ENCODE results near the gene SMG5. TPM values are rescaled to one million over a fixed set of nuclear protein-coding genes. Genes with fewer than 3 reads are reported as not detected.
"Not testable (repeated sequence)": the region's sequence is repeated elsewhere in the genome, so short reads cannot be mapped to it uniquely, and the experiment has no call there.

The SMG5 gene, protein sequence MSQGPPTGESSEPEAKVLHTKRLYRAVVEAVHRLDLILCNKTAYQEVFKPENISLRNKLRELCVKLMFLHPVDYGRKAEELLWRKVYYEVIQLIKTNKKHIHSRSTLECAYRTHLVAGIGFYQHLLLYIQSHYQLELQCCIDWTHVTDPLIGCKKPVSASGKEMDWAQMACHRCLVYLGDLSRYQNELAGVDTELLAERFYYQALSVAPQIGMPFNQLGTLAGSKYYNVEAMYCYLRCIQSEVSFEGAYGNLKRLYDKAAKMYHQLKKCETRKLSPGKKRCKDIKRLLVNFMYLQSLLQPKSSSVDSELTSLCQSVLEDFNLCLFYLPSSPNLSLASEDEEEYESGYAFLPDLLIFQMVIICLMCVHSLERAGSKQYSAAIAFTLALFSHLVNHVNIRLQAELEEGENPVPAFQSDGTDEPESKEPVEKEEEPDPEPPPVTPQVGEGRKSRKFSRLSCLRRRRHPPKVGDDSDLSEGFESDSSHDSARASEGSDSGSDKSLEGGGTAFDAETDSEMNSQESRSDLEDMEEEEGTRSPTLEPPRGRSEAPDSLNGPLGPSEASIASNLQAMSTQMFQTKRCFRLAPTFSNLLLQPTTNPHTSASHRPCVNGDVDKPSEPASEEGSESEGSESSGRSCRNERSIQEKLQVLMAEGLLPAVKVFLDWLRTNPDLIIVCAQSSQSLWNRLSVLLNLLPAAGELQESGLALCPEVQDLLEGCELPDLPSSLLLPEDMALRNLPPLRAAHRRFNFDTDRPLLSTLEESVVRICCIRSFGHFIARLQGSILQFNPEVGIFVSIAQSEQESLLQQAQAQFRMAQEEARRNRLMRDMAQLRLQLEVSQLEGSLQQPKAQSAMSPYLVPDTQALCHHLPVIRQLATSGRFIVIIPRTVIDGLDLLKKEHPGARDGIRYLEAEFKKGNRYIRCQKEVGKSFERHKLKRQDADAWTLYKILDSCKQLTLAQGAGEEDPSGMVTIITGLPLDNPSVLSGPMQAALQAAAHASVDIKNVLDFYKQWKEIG
- 10 to 100 TPM; 33.6 to 60.9 (median 48.3) TPM for total RNA-seq

DNA sequence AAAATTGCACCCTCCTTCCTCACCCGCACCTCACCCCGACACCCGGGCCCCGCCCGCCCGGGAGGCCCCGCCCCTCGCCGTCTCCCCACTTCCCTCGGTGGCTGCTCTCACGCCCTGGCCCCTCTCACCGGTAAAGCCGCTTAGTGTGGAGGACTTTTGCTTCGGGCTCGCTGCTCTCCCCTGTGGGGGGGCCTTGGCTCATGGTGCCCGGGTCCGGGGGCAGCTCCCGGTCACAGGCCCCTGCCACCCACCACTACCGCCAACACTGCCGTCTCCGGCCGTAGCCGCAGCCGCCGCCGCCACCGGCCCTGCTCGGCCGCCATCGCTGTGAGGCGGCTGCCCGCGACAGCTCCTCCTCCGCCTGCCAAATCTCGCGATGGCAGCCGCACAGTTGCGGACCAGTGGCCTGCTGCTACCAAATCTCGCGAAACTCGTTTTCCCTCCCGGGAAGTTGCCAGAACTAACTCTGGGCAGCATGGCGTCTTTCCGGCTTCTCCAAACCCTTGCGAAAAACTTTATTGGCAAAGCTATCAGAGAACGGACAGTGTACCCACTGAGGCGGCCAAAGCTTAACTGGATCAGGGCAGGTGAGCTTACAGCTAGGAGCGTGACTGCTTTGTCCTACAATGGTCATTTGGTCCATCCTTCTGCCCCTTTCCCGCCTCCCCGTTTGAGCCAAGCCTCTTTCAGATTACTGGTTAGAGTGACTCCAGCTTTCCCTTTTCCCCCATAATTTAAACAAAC is at the start of gene SMG5:
TSS of gene SMG5 (minus strand) at position 347 of the 744 bp plus-strand sequence. CDS start at position 202, 145 bp downstream.
- WGBS, 2 donors: 0% methylated on average over 19 to 28 of the region's 50 CpGs
- peaks cover 23 to 62% (median 24%) of the 10 kb centered on the region in 3 donors for H3K4me1 ChIP-seq
- H3K4me3 ChIP-seq: peak within 1 kb of the TSS; percentile 73 to 96 (median 82)
- no peaks in the 10 kb centered on the region for H3K27me3 ChIP-seq
- peak within 1 kb of the TSS; percentile 94 to 97 (median 96) for H3K27ac ChIP-seq
- peak in 2 of 4 donors; percentile 92 to 93 for TF ChIP-seq POLR2A (IDR thresholded peaks at IDR 0.05)
- TF ChIP-seq, protein P1, sequence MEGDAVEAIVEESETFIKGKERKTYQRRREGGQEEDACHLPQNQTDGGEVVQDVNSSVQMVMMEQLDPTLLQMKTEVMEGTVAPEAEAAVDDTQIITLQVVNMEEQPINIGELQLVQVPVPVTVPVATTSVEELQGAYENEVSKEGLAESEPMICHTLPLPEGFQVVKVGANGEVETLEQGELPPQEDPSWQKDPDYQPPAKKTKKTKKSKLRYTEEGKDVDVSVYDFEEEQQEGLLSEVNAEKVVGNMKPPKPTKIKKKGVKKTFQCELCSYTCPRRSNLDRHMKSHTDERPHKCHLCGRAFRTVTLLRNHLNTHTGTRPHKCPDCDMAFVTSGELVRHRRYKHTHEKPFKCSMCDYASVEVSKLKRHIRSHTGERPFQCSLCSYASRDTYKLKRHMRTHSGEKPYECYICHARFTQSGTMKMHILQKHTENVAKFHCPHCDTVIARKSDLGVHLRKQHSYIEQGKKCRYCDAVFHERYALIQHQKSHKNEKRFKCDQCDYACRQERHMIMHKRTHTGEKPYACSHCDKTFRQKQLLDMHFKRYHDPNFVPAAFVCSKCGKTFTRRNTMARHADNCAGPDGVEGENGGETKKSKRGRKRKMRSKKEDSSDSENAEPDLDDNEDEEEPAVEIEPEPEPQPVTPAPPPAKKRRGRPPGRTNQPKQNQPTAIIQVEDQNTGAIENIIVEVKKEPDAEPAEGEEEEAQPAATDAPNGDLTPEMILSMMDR (IDR thresholded peaks at IDR 0.05): peak in 1 of 6 experiments; percentile 22
- peaks cover 5 to 55% (median 13%) of the 10 kb centered on the region in 3 donors for H3K36me3 ChIP-seq
- no peaks in the 10 kb centered on the region for H3K9me3 ChIP-seq
- peak; percentile 68 for DNase-seq
- intact Hi-C loops (cut with DNase I): no loop called here

DNA sequence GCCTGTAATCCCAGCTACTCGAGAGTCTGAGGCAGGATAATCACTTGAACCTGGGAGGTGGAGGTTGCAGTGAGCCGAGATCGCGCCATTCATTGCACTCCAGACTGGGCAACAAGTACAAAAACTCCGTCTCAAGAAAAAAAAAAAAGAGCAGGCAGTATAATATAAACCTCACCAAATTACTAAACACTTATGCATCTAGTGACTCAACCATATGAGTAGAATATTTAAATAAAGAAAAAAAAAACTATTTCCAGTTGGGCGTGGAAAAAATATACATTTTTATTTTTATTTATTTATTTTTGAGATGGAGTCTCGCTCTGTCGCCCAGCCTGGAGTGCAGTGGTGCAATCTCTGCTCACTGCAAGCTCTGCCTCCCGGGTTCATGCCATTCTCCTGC is 40.6 kb upstream of the SMG5 start:
- DNase-seq; H3K9me3 ChIP-seq; H3K4me3 ChIP-seq; intact Hi-C loops (cut with DNase I); H3K27me3 ChIP-seq; H3K27ac ChIP-seq; H3K4me1 ChIP-seq: not testable (repeated sequence)
- 79 to 90% methylated on average over 9 of the region's 9 CpGs for WGBS, 2 donors
- peaks cover 28 to 96% (median 51%) of the 10 kb centered on the region in 3 donors for H3K36me3 ChIP-seq

DNA sequence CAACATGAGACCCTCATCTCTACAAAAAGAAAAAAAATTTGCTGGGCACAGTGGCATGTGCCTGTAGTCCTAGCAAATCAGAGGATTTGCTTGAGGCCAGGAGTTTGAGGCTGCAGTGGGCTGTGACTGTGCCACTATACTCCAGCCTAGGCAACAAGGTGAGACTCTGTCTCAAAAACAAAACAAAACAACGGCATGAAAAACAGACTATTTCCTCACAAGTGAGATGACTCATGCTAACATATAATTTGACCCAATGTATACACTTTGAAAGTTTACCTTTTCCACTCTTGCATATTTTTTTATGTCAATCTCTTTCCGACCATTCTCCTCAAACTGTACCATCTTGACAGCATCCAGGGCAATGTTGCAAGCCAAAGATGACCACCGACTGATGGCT is 37.9 kb upstream of the SMG5 start:
- TF ChIP-seq, protein P1 (IDR thresholded peaks at IDR 0.05): no peak
- TF ChIP-seq POLR2A (IDR thresholded peaks at IDR 0.05): no peak
- intact Hi-C loops (cut with DNase I): no loop called here
- Histone ChIP-seq H3K9me3 (no peaks in the 10 kb centered on the region), H3K27ac (no peak overlapping the region), H3K4me3 (no peak overlapping the region), H3K4me1 (no peaks in the 10 kb centered on the region), H3K36me3 (peaks cover 49 to 100% (median 77%) of the 10 kb centered on the region in 3 donors), H3K27me3 (no peaks in the 10 kb centered on the region)
- no peak for DNase-seq
- WGBS, 2 donors: 63 to 68% methylated on average over 3 of the region's 3 CpGs

DNA sequence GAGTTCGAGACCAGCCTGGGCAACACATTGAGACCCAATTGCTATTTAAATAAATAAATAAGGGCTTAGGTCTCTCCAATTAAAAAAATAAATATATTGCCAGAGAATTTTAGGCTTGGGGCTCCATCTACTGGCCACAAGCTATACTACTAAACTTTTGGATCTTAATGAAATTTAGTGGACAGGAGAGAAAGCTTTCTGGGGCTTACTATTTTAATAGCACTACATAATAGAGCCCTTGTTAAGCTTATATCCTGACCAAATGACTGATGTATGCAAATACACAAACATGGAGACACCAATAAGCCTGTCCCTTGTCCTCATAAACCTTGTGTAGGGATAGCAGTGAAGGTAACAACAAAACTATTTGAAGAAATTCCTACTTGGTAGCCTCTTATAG is 37.0 kb upstream of the SMG5 start:
- no peak overlapping the region for H3K27ac ChIP-seq
- peaks cover 49 to 100% (median 78%) of the 10 kb centered on the region in 3 donors for H3K36me3 ChIP-seq
- H3K4me3 ChIP-seq: no peak overlapping the region
- no peaks in the 10 kb centered on the region for H3K27me3 ChIP-seq
- WGBS, 2 donors: 64 to 88% methylated on average over 1 of the region's 1 CpG
- no peaks in the 10 kb centered on the region for H3K9me3 ChIP-seq
- no peak for DNase-seq
- TF ChIP-seq POLR2A (IDR thresholded peaks at IDR 0.05): no peak
- TF ChIP-seq, protein P1 (IDR thresholded peaks at IDR 0.05): peak in 4 of 6 experiments; percentile 23 to 57 (median 46)
- intact Hi-C loops (cut with DNase I): loop anchor here (10.0 kb wide), 1 partner anchor 65 kb away; no protein-coding TSS in a partner anchor
- H3K4me1 ChIP-seq: no peaks in the 10 kb centered on the region

DNA sequence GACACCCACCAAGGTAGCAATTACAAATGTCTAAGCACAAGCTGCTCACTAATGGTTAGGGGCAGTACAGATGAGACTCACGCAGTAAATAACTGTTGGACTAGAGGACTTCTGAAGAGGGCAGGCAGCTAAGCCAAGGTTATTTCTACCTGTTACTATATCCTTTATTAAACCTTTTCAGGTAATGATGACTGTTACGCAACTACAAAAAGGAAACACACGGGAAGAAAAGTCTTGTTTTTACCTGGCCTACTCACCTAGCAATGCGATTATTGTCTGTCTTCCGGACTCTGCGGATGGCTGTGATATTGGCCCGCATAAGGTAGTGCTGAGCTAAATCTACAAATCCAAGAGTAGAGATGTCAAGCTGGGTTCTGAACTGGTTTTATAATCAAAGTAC is 34.3 kb upstream of the SMG5 start:
- Histone ChIP-seq H3K27ac (no peak overlapping the region), H3K27me3 (no peaks in the 10 kb centered on the region), H3K4me3 (no peak overlapping the region), H3K4me1 (no peaks in the 10 kb centered on the region), H3K36me3 (peaks cover 37 to 100% (median 92%) of the 10 kb centered on the region in 3 donors), H3K9me3 (no peaks in the 10 kb centered on the region)
- no peak for DNase-seq
- WGBS, 2 donors: 86 to 88% methylated on average over 7 of the region's 7 CpGs
- TF ChIP-seq, protein P1 (IDR thresholded peaks at IDR 0.05): no peak
- no peak for TF ChIP-seq POLR2A (IDR thresholded peaks at IDR 0.05)
- intact Hi-C loops (cut with DNase I): loop anchor here (10.0 kb wide), 1 partner anchor 62 kb away; no protein-coding TSS in a partner anchor
